ENCODE results near the gene RNF144A.

Gene RNF144A

DNA sequence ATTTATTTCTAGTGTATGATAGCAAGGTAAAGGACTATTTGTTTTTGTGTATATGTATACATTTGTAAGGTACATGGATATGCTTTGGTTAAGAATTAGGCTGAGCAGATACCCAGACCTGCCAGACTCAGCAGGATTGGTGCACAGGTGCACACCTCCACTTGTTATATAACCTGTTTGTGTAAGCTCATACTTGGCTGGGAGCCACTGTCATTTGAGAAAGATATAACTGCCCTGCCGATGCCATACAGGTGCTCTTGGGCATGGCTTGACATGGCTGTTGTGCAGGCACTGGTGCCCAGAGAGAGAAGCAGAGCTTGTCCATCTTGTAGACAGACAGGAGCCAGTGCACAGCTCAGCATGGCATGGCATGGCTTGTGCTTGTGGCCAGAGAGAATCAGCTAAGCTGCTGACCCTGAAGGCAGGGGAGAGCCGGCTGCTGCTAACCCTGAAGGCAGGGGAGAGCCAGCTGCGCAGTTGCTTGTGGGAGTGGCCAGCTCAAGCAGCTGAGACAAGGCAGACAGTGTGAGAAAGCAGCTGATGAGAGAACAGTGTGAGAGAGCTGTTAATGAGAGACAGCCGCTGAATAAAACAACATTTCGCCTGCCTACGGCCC lies 136.5 kb downstream of the RNF144A start:
- no peak for DNase-seq

DNA sequence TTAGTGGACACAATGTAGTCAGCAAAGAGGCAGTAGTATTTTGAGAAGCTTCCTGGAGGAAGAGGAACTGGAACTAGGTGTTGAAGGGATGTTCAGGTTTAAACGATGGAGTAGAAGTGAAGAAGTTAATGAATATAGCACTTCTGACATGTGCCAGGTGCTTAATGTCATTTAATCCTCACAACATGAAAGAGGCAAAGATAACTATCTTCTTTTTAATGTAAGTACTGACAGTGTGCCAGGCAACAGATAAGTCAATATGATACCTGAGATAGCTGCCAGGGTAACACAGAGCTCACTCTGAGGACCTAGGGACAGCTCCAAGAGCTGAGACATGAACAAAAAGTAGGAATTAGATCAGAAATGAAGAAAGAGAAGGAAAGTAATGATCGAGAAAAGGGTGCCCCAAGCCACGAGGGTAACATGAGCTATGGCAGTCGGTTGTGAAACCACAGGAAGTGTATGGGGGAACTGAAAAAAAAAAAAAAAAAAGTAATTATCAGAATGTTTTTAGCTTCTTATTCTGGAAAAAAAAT lies 140.7 kb downstream of the RNF144A start:
- DNase-seq: peak; percentile 14 to 15

GRCh38 chr2:7060156-7060555 lies 142.9 kb downstream of the RNF144A start:
- no peak for DNase-seq

GRCh38 chr2:7060631-7061449 lies 143.6 kb downstream of the RNF144A start:
- no peak for DNase-seq

DNA sequence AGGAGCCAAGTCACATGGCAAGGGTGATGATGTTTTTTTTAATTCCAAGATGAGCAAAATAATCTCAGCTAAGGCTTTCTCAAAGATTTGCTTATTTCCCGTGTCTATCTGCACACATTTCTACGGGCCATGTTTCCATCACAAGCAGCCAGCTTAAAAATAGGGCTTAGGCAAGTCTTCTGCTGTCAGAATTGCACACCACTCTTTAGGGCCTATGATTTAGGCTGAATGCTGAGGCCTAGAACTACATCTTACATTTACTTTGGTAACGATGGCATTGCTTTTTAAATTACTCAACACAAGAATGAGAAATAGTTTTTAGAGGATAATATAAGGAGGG lies 144.2 kb downstream of the RNF144A start:
- no peak for DNase-seq

DNA sequence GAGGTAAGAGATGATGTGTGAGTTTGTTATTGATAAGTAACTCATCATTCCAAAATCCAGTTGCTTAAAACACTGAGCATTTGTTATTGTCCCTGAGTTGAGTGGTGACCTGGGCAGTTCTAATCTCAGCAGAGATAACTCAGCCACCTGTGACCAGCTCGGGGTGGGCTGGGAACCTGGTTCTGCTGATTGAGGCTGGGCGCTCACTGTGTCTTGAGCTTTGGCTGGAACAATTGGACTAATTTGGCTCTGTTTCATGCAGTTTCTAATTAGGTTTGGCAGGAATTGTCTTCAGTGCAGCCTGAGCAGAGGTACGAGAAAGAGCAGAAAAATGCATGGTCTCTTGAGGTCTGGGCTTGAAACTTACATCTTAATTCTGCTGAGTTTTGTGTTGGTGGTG lies 144.7 kb downstream of the RNF144A start:
- DNase-seq: no peak

GRCh38 chr2:7063789-7064188 lies 146.6 kb downstream of the RNF144A start:
- no peak for DNase-seq

GRCh38 chr2:7068457-7068856 lies 151.2 kb downstream of the RNF144A start:
- no peak for DNase-seq

DNA sequence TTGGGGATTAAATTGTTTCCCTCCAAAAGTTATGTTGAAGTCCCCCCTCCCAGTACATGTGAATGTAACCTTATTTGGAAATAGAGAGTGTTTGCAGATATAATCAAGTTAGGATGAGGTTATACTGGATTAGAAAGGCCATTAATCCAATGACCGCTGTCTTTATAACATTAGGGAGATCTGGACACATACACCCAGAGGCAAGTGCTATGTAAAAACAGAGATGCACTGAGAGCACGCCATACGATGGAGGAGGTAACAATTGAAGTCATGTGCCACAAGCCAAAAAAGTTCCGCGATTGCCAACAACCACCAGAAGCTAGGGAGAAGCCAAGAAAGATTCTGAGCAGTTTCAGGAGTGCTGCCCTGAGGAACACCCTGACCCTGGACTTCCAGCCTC lies 153.3 kb downstream of the RNF144A start:
- no peak for DNase-seq

- no peak for DNase-seq
Measured at GRCh38 chr2:7071154-7071553, 153.9 kb downstream of the RNF144A start.

GRCh38 chr2:7071916-7072556 lies 154.8 kb downstream of the RNF144A start:
- DNase-seq: peak in 1 of 2 donors; percentile 45

- no peak for DNase-seq
Measured at GRCh38 chr2:7073901-7074300, 156.7 kb downstream of the RNF144A start.

GRCh38 chr2:7075834-7076233 lies 158.6 kb downstream of the RNF144A start:
- no peak for DNase-seq

DNA sequence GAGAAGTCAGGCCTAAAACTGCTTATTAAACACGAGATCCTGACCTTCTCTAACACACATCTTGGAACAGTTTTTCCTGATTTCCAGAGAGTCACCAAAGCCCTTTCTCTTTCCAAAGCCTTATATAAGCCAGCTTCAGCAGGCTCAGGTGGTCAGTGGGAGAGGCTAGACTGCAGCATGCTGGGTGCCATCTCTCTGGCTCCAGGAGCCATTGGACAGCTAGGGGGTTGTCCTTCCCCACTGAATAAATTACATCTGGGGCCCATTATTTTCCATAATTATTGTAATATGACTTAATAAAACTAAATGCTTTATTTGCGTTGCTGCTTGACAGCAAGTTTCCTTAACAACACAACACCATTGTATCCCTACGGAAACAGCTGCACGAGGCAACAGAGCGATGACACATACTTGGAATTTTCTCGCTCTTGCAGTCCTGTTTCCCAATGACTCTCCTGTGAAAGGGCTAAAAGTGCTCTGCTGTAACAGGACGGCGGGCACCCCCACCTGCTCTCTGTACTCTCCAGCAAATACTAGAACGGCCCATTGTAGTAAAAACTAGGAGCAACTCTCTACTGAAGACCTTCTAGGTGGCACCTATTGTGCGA lies 160.6 kb downstream of the RNF144A start:
- no peak for DNase-seq

GRCh38 chr2:7083580-7084509 lies 166.6 kb downstream of the RNF144A start:
- DNase-seq: peak in 1 of 2 donors; percentile 20

DNA sequence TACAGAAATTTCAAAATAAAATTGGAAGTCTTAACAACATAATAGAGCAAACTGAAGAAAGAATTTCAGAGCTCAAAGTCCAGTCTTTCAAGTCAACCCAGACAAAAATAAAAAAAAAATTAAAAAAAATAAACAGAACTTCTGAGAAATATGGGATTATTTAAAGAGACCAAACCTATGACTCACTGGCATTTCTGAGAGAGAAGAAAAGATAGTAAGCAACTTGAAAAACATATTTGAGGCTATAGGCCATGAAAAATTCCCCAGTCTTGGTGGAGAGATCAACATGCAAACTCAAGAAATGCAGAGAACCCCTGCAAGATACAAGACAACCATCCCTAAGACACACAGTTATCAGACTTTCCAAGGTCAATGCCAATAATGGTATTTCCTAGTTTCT lies 167.4 kb downstream of the RNF144A start:
- DNase-seq: no peak

- no peak for DNase-seq
Measured at GRCh38 chr2:7089284-7089683, 172.1 kb downstream of the RNF144A start.

- DNase-seq: no peak
Measured at GRCh38 chr2:7089898-7090510, 172.8 kb downstream of the RNF144A start.

GRCh38 chr2:7093376-7093775 lies 176.2 kb downstream of the RNF144A start:
- no peak for DNase-seq
